H1 (cell line): ENCODE measurements around the gene PLEKHH3. TPM values are rescaled to one million over a fixed set of nuclear protein-coding genes. Genes with fewer than 3 reads are reported as not detected.

ENCODE experiments used
- CTCF ChIA-PET: fragments of 300-600 bp; sonication (Branson Sonifier 250); formaldehyde crosslinking; loops from one replicate; lab custom pipeline; 2021; ENCODE audit not compliant: partially characterized antibody; lab: Charles Lee
- POLR2A ChIA-PET: fragments of 300-600 bp; sonication (Branson Sonifier 250); formaldehyde crosslinking; loops from one replicate; lab custom pipeline; 2021; ENCODE audit warnings: inconsistent platforms; ENCODE audit not compliant: partially characterized antibody; lab: Charles Lee
- DNase-seq, 2 experiments: peaks; one replicate each; pipeline versions ENCODE4 v3.0.0 to v3.0.0-alpha.2; 2010 to 2022; ENCODE audit warnings: low spot score in 2 of 2, low read depth in 1 of 2, mixed read lengths in 1 of 2
- FAIRE-seq: peaks from 2 replicates; lab custom pipeline; 2011; peaks lifted over from hg19 to GRCh38; lab: Jason Lieb, UNC
- H2AFZ ChIP-seq: 2 replicates; pipeline ENCODE4 v1.8.1; 2012; ENCODE audit warnings: low read length, inconsistent platforms
- H2AK5ac ChIP-seq: 2 replicates; pipeline ENCODE4 v1.6.1; 2013; ENCODE audit warnings: low read depth, low read length
- H2BK120ac ChIP-seq: replicated peaks from 2 replicates; pipeline ENCODE3; 2013; ENCODE audit warnings: low read depth, low read length, inconsistent platforms
- H2BK12ac ChIP-seq: 2 replicates; pipeline ENCODE4 v1.6.1; 2013; ENCODE audit warnings: low read depth, low read length
- H2BK15ac ChIP-seq: 2 replicates; pipeline ENCODE4 v1.6.1; 2013; ENCODE audit warnings: low read length
- H2BK20ac ChIP-seq: 2 replicates; pipeline ENCODE4 v1.6.1; 2013; ENCODE audit warnings: low read length
- H2BK5ac ChIP-seq: 2 replicates; pipeline ENCODE4 v1.6.1; 2013; ENCODE audit warnings: low read depth, low read length
- H3K14ac ChIP-seq: 2 replicates; pipeline ENCODE4 v1.6.1; 2013; ENCODE audit warnings: inconsistent platforms; ENCODE audit not compliant: insufficient read length
- H3K18ac ChIP-seq: 2 replicates; pipeline ENCODE4 v1.6.1; 2013; ENCODE audit warnings: low read length; ENCODE audit errors: extremely low read depth
- H3K23ac ChIP-seq: 2 replicates; pipeline ENCODE4 v1.6.1; 2013; ENCODE audit warnings: inconsistent platforms; ENCODE audit not compliant: insufficient read length
- H3K23me2 ChIP-seq: 2 replicates; pipeline ENCODE4 v1.6.1; 2013; ENCODE audit warnings: low read depth, low read length
- H3K27ac ChIP-seq: 2 replicates; pipeline ENCODE4 v1.6.1; 2011; ENCODE audit warnings: low read depth, low read length, inconsistent platforms
- H3K27me3 ChIP-seq, 4 experiments: replicated peaks in 1 of 4; 1 replicate in 1 of 4; 2 replicates in 3 of 4; pipeline versions ENCODE4 v1.6.1 to v1.8.1; 2011 to 2013; ENCODE audit warnings: low read length in 3 of 4, mild to moderate bottlenecking in 3 of 4, inconsistent platforms in 2 of 4, mixed read lengths in 2 of 4, moderate library complexity in 1 of 4; ENCODE audit not compliant: control insufficient read depth in 3 of 4, insufficient read depth in 3 of 4; ENCODE audit errors: extremely low read depth in 1 of 4
- H3K36me3 ChIP-seq, 4 experiments: 2 replicates each; pipeline versions ENCODE4 v1.6.1 to v1.8.1; 2011 to 2013; ENCODE audit warnings: mild to moderate bottlenecking in 4 of 4, low read length in 3 of 4, moderate library complexity in 2 of 4, control low read depth in 1 of 4, inconsistent platforms in 1 of 4; ENCODE audit not compliant: insufficient read depth in 4 of 4, control insufficient read depth in 2 of 4
- H3K4ac ChIP-seq: replicated peaks from 2 replicates; pipeline ENCODE3; 2013; ENCODE audit warnings: low read length, low read depth, mixed read lengths, inconsistent platforms; ENCODE audit not compliant: insufficient read length
- H3K4me1 ChIP-seq, 4 experiments: replicated peaks in 1 of 4; 1 replicate in 1 of 4; 2 replicates in 3 of 4; pipeline versions ENCODE4 v1.6.1 to v1.8.1; 2011 to 2013; ENCODE audit warnings: low read length in 3 of 4, inconsistent platforms in 2 of 4, mixed read lengths in 1 of 4; ENCODE audit not compliant: insufficient read depth in 4 of 4, control insufficient read depth in 3 of 4
- H3K4me2 ChIP-seq, 2 experiments: 2 replicates each; pipeline versions ENCODE4 v1.6.1 to v1.8.1; 2011 to 2013; ENCODE audit warnings: low read depth in 2 of 2, low read length in 2 of 2, control low read depth in 1 of 2, inconsistent platforms in 1 of 2, mild to moderate bottlenecking in 1 of 2; ENCODE audit not compliant: insufficient read depth in 1 of 2
- H3K4me3 ChIP-seq, 4 experiments: fragments of 200-600, 300-600 bp in 1 of 4; sonication (generic), shearing (Covaris generic), sonication (Bioruptor Twin) in 1 of 4; 2 replicates each; pipeline versions ENCODE4 v1.5.1 to v1.8.1; 2011 to 2016; ENCODE audit warnings: low read length in 4 of 4, low read depth in 3 of 4, control low read depth in 2 of 4, inconsistent platforms in 2 of 4, mild to moderate bottlenecking in 2 of 4, mixed read lengths in 1 of 4, moderate library complexity in 1 of 4; ENCODE audit not compliant: insufficient read depth in 2 of 4; ENCODE audit errors: extremely low read depth in 1 of 4
- H3K56ac ChIP-seq: replicated peaks from 2 replicates; pipeline ENCODE3; 2013; ENCODE audit warnings: low read depth, mild to moderate bottlenecking, mixed read lengths, low read length, inconsistent platforms; ENCODE audit not compliant: insufficient read length
- H3K79me1 ChIP-seq: 2 replicates; pipeline ENCODE4 v1.6.1; 2013; ENCODE audit warnings: low read depth, low read length, control low read depth
- H3K79me2 ChIP-seq, 2 experiments: 2 replicates each; pipeline versions ENCODE4 v1.6.1 to v1.8.1; 2012 to 2013; ENCODE audit warnings: low read length in 2 of 2, mild to moderate bottlenecking in 2 of 2, inconsistent platforms in 1 of 2; ENCODE audit not compliant: insufficient read depth in 2 of 2, control insufficient read depth in 1 of 2
- H3K9ac ChIP-seq, 4 experiments: replicated peaks in 1 of 4; 1 replicate in 1 of 4; 2 replicates in 3 of 4; pipeline versions ENCODE4 v1.6.1 to v1.8.1; 2011 to 2013; ENCODE audit warnings: low read depth in 3 of 4, low read length in 3 of 4, control low read depth in 2 of 4, mild to moderate bottlenecking in 2 of 4, moderate library complexity in 2 of 4, inconsistent platforms in 1 of 4; ENCODE audit errors: extremely low read depth in 1 of 4
- H3K9me3 ChIP-seq, 2 experiments: 2 replicates each; pipeline versions ENCODE4 v1.6.1 to v1.8.1; 2012 to 2013; ENCODE audit warnings: mild to moderate bottlenecking in 2 of 2, moderate library complexity in 2 of 2, control low read depth in 1 of 2, inconsistent platforms in 1 of 2, low read depth in 1 of 2, low read length in 1 of 2, mixed read lengths in 1 of 2; ENCODE audit not compliant: insufficient read depth in 2 of 2
- H4K20me1 ChIP-seq, 2 experiments: replicated peaks in 1 of 2; 2 replicates each; pipeline versions ENCODE3 to v1.8.1; 2011 to 2013; ENCODE audit warnings: inconsistent platforms in 2 of 2, low read length in 2 of 2, mild to moderate bottlenecking in 1 of 2; ENCODE audit not compliant: insufficient read depth in 2 of 2, control insufficient read depth in 1 of 2
- H4K5ac ChIP-seq: 2 replicates; pipeline ENCODE4 v1.6.1; 2013; ENCODE audit warnings: low read length, low read depth, mixed read lengths, inconsistent platforms; ENCODE audit not compliant: insufficient read length
- H4K8ac ChIP-seq: 2 replicates; pipeline ENCODE4 v1.8.0; 2013; ENCODE audit warnings: mild to moderate bottlenecking, moderate library complexity, low read length, inconsistent platforms; ENCODE audit not compliant: insufficient read depth; ENCODE audit errors: extremely low read depth
- H4K91ac ChIP-seq: replicated peaks from 2 replicates; pipeline ENCODE3; 2013; ENCODE audit warnings: low read length, mixed read lengths, inconsistent platforms; ENCODE audit not compliant: insufficient read length
- BACH1 ChIP-seq: IDR thresholded peaks from 2 replicates; pipeline ENCODE4 v1.6.1; 2012; ENCODE audit warnings: low read length, improper control_type of control experiment
- CBX8 ChIP-seq: fragments of 300-800, 300-1000 bp; sonication (generic); IDR thresholded peaks from 2 replicates; pipeline ENCODE4 v1.7.1; 2016; ENCODE audit warnings: low read depth, low read length, borderline replicate concordance
- CREB1 ChIP-seq: IDR thresholded peaks from 2 replicates; pipeline ENCODE4 v1.6.1; 2012; ENCODE audit warnings: inconsistent platforms
- POU5F1 ChIP-seq: IDR thresholded peaks from 2 replicates; pipeline ENCODE4 v1.6.1; 2011; ENCODE audit warnings: low read depth, mild to moderate bottlenecking, low read length, moderate library complexity
- RFX5 ChIP-seq: IDR thresholded peaks from 2 replicates; pipeline ENCODE4 v1.6.1; 2011; ENCODE audit warnings: low read depth, low read length, improper control_type of control experiment, borderline replicate concordance
- RNF2 ChIP-seq: fragments of 200-900, 300-1000 bp; sonication (generic); IDR thresholded peaks from 2 replicates; pipeline ENCODE4 v1.7.1; 2016; ENCODE audit warnings: borderline replicate concordance, low read depth, mild to moderate bottlenecking, antibody characterized with exemption, low read length; ENCODE audit not compliant: poor library complexity, severe bottlenecking; ENCODE audit errors: missing control alignments
- SAP30 ChIP-seq: fragments of 300-600 bp; sonication (generic); IDR thresholded peaks from 2 replicates; pipeline ENCODE4 v1.7.1; 2012; ENCODE audit warnings: low read length, moderate library complexity, mild to moderate bottlenecking, inconsistent platforms; ENCODE audit not compliant: insufficient read depth, insufficient replicate concordance
- SIRT6 ChIP-seq: IDR thresholded peaks from one replicate; pipeline ENCODE4 v1.7.1; 2012; ENCODE audit warnings: low read length, inconsistent platforms
- SIX5 ChIP-seq: IDR thresholded peaks from 2 replicates; pipeline ENCODE4 v1.6.1; 2011; ENCODE audit warnings: mild to moderate bottlenecking, low read depth, low read length
- SP2 ChIP-seq: IDR thresholded peaks from 2 replicates; pipeline ENCODE4 v1.6.1; 2012; ENCODE audit warnings: mild to moderate bottlenecking, low read length, inconsistent platforms
- YY1 ChIP-seq: IDR thresholded peaks from 2 replicates; pipeline ENCODE4 v1.6.1; 2011; ENCODE audit warnings: low read depth, mild to moderate bottlenecking, low read length
- WGBS, 2 experiments: shearing (Covaris generic) in 1 of 2; methylation state at CpG; one replicate each; pipeline versions ENCODE4 v1.1.6 to v1.1.7; 2013 to 2015; ENCODE audit warnings: low lambda C conversion rate in 2 of 2, mixed read lengths in 2 of 2, inconsistent platforms in 1 of 2, low coverage in 1 of 2, missing lambda C conversion rate in 1 of 2; ENCODE audit not compliant: insufficient replicate concordance in 2 of 2, insufficient coverage in 1 of 2, insufficient read length in 1 of 2; ENCODE audit errors: extremely low coverage in 1 of 2, missing lambda C conversion rate in 1 of 2; 5-methylcytosine and 5-hydroxymethylcytosine counted together
- polyA plus RNA-seq, 7 experiments: library from polyadenylated mRNA; depleted of rRNA in 3 of 7; stranded (reverse) in 5 of 7; unstranded in 2 of 7; fragments of >200 nt in 5 of 7; fragments of 200-250 nt in 2 of 7; gene quantifications; 1 replicate in 5 of 7; 2 replicates in 1 of 7; 4 replicates in 1 of 7; pipeline versions ENCODE4 v1.2.1 to v1.2.3, GENCODE V29; 2011 to 2013; ENCODE audit warnings: missing spikeins in 2 of 7, mixed read lengths in 2 of 7
- total RNA-seq: library from RNA; stranded (reverse); fragmentation: NEBNext Ultra II Directional; extraction: Animal tissue kit (Norgen Biotek cat#: 25700); gene quantifications from 2 replicates; pipeline ENCODE4 v1.2.1, GENCODE V29; 2021

Gene PLEKHH3
- total and polyA plus RNA-seq, 2 of the 8 experiments (the other 6 are each of a cell fraction or from before 2014, with no cell fraction given), result 11.1 to 13.5 TPM

GRCh38 chr17:42694524-42694923, 17.7 kb upstream of the PLEKHH3 start:
- FAIRE-seq, result no peak
- no peak overlapping the region for H2BK15ac ChIP-seq
- no peaks in the 10 kb centered on the region for H3K79me2 ChIP-seq
- ChIA-PET CTCF (interaction anchor here (0.7 kb wide), 1 partner anchor 31 kb away, joined by 3 read pairs; no protein-coding TSS in a partner anchor), POLR2A (interaction anchor here (1.1 kb wide), 1 partner anchor 9 kb away, joined by 3 read pairs; no protein-coding TSS in a partner anchor)
- H2BK120ac ChIP-seq, result no peak overlapping the region
- no peak overlapping the region for H3K4me3 ChIP-seq
- no peak overlapping the region for H3K9ac ChIP-seq
- no peak overlapping the region for H4K5ac ChIP-seq
- H3K23me2 ChIP-seq, result peaks cover 2% of the 10 kb centered on the region; the same call in 1 of the 2 replicates
- DNase-seq, result no peak
- no peak overlapping the region for H2BK12ac ChIP-seq
- peaks cover 0 to 5% of the 10 kb centered on the region in 2 experiments for H4K20me1 ChIP-seq
- H2BK20ac ChIP-seq, result no peak overlapping the region
- no peak overlapping the region for H3K4ac ChIP-seq
- no peak overlapping the region for H3K18ac ChIP-seq
- no peak overlapping the region for H2BK5ac ChIP-seq
- no peak overlapping the region for H3K23ac ChIP-seq
- H3K14ac ChIP-seq, result no peak overlapping the region
- H4K8ac ChIP-seq, result no peak overlapping the region
- peaks cover 0 to 6% (median 1%) of the 10 kb centered on the region in 4 experiments; a peak in 4 of 8 replicates for H3K36me3 ChIP-seq
- no peaks in the 10 kb centered on the region for H3K9me3 ChIP-seq
- H3K56ac ChIP-seq, result no peak overlapping the region
- no peak overlapping the region for H3K27ac ChIP-seq
- 0 out of 7 replicates have a peak, but pooled peaks cover 0 to 3% (median 0%) of the 10 kb centered on the region in 4 experiments for H3K4me1 ChIP-seq
- H3K79me1 ChIP-seq, result no peaks in the 10 kb centered on the region
- no peak overlapping the region for H4K91ac ChIP-seq
- H2AFZ ChIP-seq, result no peak overlapping the region
- H3K27me3 ChIP-seq, result no peaks in the 10 kb centered on the region
- no peak overlapping the region for H3K4me2 ChIP-seq
- 89% methylated on average over 3 of the region's 3 CpGs; no CpG with 5 or more reads in 1 of the 2 experiments for WGBS, 2 experiments
- TF ChIP-seq SP2 (no peak), SIRT6 (no peak), SIX5 (no peak), CBX8 (no peak), RNF2 (no peak), BACH1 (no peak), CREB1 (no peak), POU5F1 (no peak), SAP30 (no peak), YY1 (no peak), RFX5 (no peak)
- H2AK5ac ChIP-seq, result no peak overlapping the region
